ENCODE measurements around the gene PRG2.

PRG2 gene

GRCh38 chr11:57413681-57414080 is 23.2 kb upstream of the PRG2 start:
- ATAC-seq = no peak
- TF ChIP-seq POU6F1 (CRISPR knock-in tag; IDR thresholded peaks at IDR 0.05; ENCODE audit: borderline replicate concordance, low read depth) = no peak
- TF ChIP-seq ISL1 (CRISPR knock-in tag; IDR thresholded peaks at IDR 0.05) = no peak
- TF ChIP-seq OSR1 (CRISPR knock-in tag; IDR thresholded peaks at IDR 0.05) = no peak
- no peak for TF ChIP-seq SNAI2 (CRISPR knock-in tag; IDR thresholded peaks at IDR 0.05)

- ATAC-seq = peak; percentile 18; the same call in 1 of the 3 replicates
- TF ChIP-seq ZNF70 (CRISPR knock-in tag; IDR thresholded peaks at IDR 0.05) = no peak
- no peak for TF ChIP-seq ZNF565 (CRISPR knock-in tag; conservative IDR thresholded peaks at IDR 0.05; ENCODE audit: low read depth)
- TF ChIP-seq ZNF8 (CRISPR knock-in tag; IDR thresholded peaks at IDR 0.05) = no peak
- TF ChIP-seq ESRRG (CRISPR knock-in tag; IDR thresholded peaks at IDR 0.05) = no peak
- no peak for TF ChIP-seq OSR1 (CRISPR knock-in tag; IDR thresholded peaks at IDR 0.05)
- no peak for TF ChIP-seq CSDC2 (CRISPR knock-in tag; IDR thresholded peaks at IDR 0.05)
- TF ChIP-seq ZFP30 (CRISPR knock-in tag; IDR thresholded peaks at IDR 0.05) = no peak
- TF ChIP-seq TOX (CRISPR knock-in tag; IDR thresholded peaks at IDR 0.05; ENCODE audit: borderline replicate concordance) = no peak
Measured at GRCh38 chr11:57410287-57410686, 19.8 kb upstream of the PRG2 start.

- no peak for ATAC-seq
- no peak for TF ChIP-seq CSDC2 (CRISPR knock-in tag; IDR thresholded peaks at IDR 0.05)
- no peak for TF ChIP-seq POU6F1 (CRISPR knock-in tag; IDR thresholded peaks at IDR 0.05; ENCODE audit: borderline replicate concordance, low read depth)
Measured at GRCh38 chr11:57409321-57410100, 19.1 kb upstream of the PRG2 start.

GRCh38 chr11:57408771-57409170 is 18.3 kb upstream of the PRG2 start:
- TF ChIP-seq CSDC2 (CRISPR knock-in tag; IDR thresholded peaks at IDR 0.05) (no peak), OSR1 (CRISPR knock-in tag; IDR thresholded peaks at IDR 0.05) (no peak), TCF4 (CRISPR knock-in tag; IDR thresholded peaks at IDR 0.05; ENCODE audit: borderline replicate concordance) (no peak), ZNF8 (CRISPR knock-in tag; IDR thresholded peaks at IDR 0.05) (no peak), ZNF70 (CRISPR knock-in tag; IDR thresholded peaks at IDR 0.05) (no peak), GLIS3 (CRISPR knock-in tag; IDR thresholded peaks at IDR 0.05) (no peak), SNAI2 (CRISPR knock-in tag; IDR thresholded peaks at IDR 0.05) (no peak), PPARA (CRISPR knock-in tag; IDR thresholded peaks at IDR 0.05; ENCODE audit: borderline replicate concordance) (no peak), ESRRG (CRISPR knock-in tag; IDR thresholded peaks at IDR 0.05) (no peak)
- ATAC-seq = no peak

- TF ChIP-seq ARNTL (CRISPR knock-in tag; IDR thresholded peaks at IDR 0.05; ENCODE audit: borderline replicate concordance, low read depth) (no peak), TOX (CRISPR knock-in tag; IDR thresholded peaks at IDR 0.05; ENCODE audit: borderline replicate concordance) (no peak), CSDC2 (CRISPR knock-in tag; IDR thresholded peaks at IDR 0.05) (no peak), POU6F1 (CRISPR knock-in tag; IDR thresholded peaks at IDR 0.05; ENCODE audit: borderline replicate concordance, low read depth) (no peak), SNAI2 (CRISPR knock-in tag; IDR thresholded peaks at IDR 0.05) (no peak), ZC3H10 (CRISPR knock-in tag; IDR thresholded peaks at IDR 0.05) (no peak), OSR1 (CRISPR knock-in tag; IDR thresholded peaks at IDR 0.05) (no peak), GLIS3 (CRISPR knock-in tag; IDR thresholded peaks at IDR 0.05) (no peak), ZFP3 (CRISPR knock-in tag; IDR thresholded peaks at IDR 0.05) (no peak), PPARA (CRISPR knock-in tag; IDR thresholded peaks at IDR 0.05; ENCODE audit: borderline replicate concordance) (no peak), TSHZ2 (CRISPR knock-in tag; IDR thresholded peaks at IDR 0.05) (no peak), PATZ1 (CRISPR knock-in tag; IDR thresholded peaks at IDR 0.05; ENCODE audit: borderline replicate concordance) (no peak), BACH2 (CRISPR knock-in tag; IDR thresholded peaks at IDR 0.05; ENCODE audit: borderline replicate concordance) (no peak)
- ATAC-seq = no peak
Measured at GRCh38 chr11:57407941-57408475, 17.6 kb upstream of the PRG2 start.
